Erythroblast (primary cell): ENCODE measurements around the gene HDDC3.

Source experiments
- GATA1 ChIP-seq: IDR thresholded peaks from 2 replicates; pipeline ENCODE4 v1.6.1; 2011; ENCODE audit warnings: low read depth, mild to moderate bottlenecking, control low read depth, low read length, moderate library complexity
- POLR2A ChIP-seq: IDR thresholded peaks from 2 replicates; pipeline ENCODE4 v1.6.1; 2011; ENCODE audit warnings: mild to moderate bottlenecking, low read length

- TF ChIP-seq POLR2A: no peak
- TF ChIP-seq GATA1: no peak
Observed at GRCh38 chr15:90886291-90886614, 46.1 kb downstream of the HDDC3 start.
